ENCODE data around the gene ALG9.

DNA sequence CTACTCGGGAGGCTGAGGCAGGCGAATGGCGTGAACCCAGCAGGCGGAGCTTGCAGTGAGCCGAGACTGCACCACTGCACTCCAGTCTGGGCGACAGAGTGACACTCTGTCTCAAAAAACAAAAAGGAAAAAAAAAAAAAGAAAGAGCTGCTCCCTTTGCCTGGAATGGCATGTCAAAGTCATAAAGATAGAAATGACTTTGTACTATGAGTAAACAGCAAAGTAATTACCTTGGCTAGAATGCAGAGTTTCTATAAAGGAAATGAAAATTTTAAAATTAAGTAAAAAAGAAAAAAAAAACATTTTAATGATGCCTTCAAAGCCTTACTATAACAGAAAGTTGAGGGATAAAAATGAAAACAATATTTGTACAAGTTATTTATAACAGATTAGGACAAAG lies 115.3 kb downstream of the ALG9 start:
- TF ChIP-seq EZH2 (IDR thresholded peaks at IDR 0.05; ENCODE audit: low read length, missing control alignments) (no peak), CTCF (conservative IDR thresholded peaks at IDR 0.05 in 1 of 2, IDR thresholded peaks at IDR 0.05 in 1 of 2; ENCODE audit: low read depth in 1 of 2, low read length in 2 of 2) (no peak)
